ENCODE results near the gene CLEC1A.

The CLEC1A gene

GRCh38 chr12:10095971-10096370 lies 2.8 kb downstream of the CLEC1A start:
- TF ChIP-seq EP300 (IDR thresholded peaks at IDR 0.05; ENCODE audit: borderline replicate concordance): no peak
- no peak for TF ChIP-seq EGR1 (IDR thresholded peaks at IDR 0.05)
- TF ChIP-seq TEAD4 (IDR thresholded peaks at IDR 0.05): no peak
- no peak for TF ChIP-seq CREB1 (IDR thresholded peaks at IDR 0.05; ENCODE audit: low read depth)
- TF ChIP-seq REST (IDR thresholded peaks at IDR 0.05; ENCODE audit: low read depth): no peak
- no peak for TF ChIP-seq CEBPB (IDR thresholded peaks at IDR 0.05)
- no peak for TF ChIP-seq FOXM1 (IDR thresholded peaks at IDR 0.05; ENCODE audit: borderline replicate concordance, low read depth)

- TF ChIP-seq NFIC (IDR thresholded peaks at IDR 0.05): no peak
- no peak for TF ChIP-seq ZBTB7A (IDR thresholded peaks at IDR 0.05; ENCODE audit: low read depth)
- TF ChIP-seq FOXM1 (IDR thresholded peaks at IDR 0.05; ENCODE audit: borderline replicate concordance, low read depth): no peak
- no peak for TF ChIP-seq TEAD4 (IDR thresholded peaks at IDR 0.05)
- TF ChIP-seq EP300 (IDR thresholded peaks at IDR 0.05; ENCODE audit: borderline replicate concordance): no peak
- TF ChIP-seq CEBPB (IDR thresholded peaks at IDR 0.05): no peak
- no peak for TF ChIP-seq TCF12 (IDR thresholded peaks at IDR 0.05; ENCODE audit: low read depth)
- TF ChIP-seq EGR1 (IDR thresholded peaks at IDR 0.05): no peak
- TF ChIP-seq RAD21 (IDR thresholded peaks at IDR 0.05; ENCODE audit: low read depth): no peak
- no peak for TF ChIP-seq TAF1 (IDR thresholded peaks at IDR 0.05; ENCODE audit: low read depth)
- TF ChIP-seq, protein P1, sequence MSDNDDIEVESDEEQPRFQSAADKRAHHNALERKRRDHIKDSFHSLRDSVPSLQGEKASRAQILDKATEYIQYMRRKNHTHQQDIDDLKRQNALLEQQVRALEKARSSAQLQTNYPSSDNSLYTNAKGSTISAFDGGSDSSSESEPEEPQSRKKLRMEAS (IDR thresholded peaks at IDR 0.05): no peak
- no peak for TF ChIP-seq YY1 (IDR thresholded peaks at IDR 0.05; ENCODE audit: low read depth)
- TF ChIP-seq REST (IDR thresholded peaks at IDR 0.05; ENCODE audit: low read depth): no peak
- TF ChIP-seq CREB1 (IDR thresholded peaks at IDR 0.05; ENCODE audit: low read depth): no peak
- TF ChIP-seq USF1 (IDR thresholded peaks at IDR 0.05): no peak
These were observed 4.0 kb downstream of the CLEC1A start for GRCh38 chr12:10094646-10095395.

- TF ChIP-seq RAD21 (IDR thresholded peaks at IDR 0.05; ENCODE audit: low read depth): no peak
- TF ChIP-seq CREB1 (IDR thresholded peaks at IDR 0.05; ENCODE audit: low read depth): no peak
- no peak for TF ChIP-seq NFIC (IDR thresholded peaks at IDR 0.05)
- TF ChIP-seq TAF1 (IDR thresholded peaks at IDR 0.05; ENCODE audit: low read depth): no peak
- no peak for TF ChIP-seq REST (IDR thresholded peaks at IDR 0.05; ENCODE audit: low read depth)
- TF ChIP-seq EP300 (IDR thresholded peaks at IDR 0.05; ENCODE audit: borderline replicate concordance): no peak
- TF ChIP-seq FOXM1 (IDR thresholded peaks at IDR 0.05; ENCODE audit: borderline replicate concordance, low read depth): no peak
- no peak for TF ChIP-seq TCF12 (IDR thresholded peaks at IDR 0.05; ENCODE audit: low read depth)
- no peak for TF ChIP-seq CEBPB (IDR thresholded peaks at IDR 0.05)
- TF ChIP-seq, protein P1 (IDR thresholded peaks at IDR 0.05): no peak
- no peak for TF ChIP-seq ZBTB7A (IDR thresholded peaks at IDR 0.05; ENCODE audit: low read depth)
- TF ChIP-seq USF1 (IDR thresholded peaks at IDR 0.05): no peak
- no peak for TF ChIP-seq TEAD4 (IDR thresholded peaks at IDR 0.05)
- TF ChIP-seq YY1 (IDR thresholded peaks at IDR 0.05; ENCODE audit: low read depth): no peak
- no peak for TF ChIP-seq EGR1 (IDR thresholded peaks at IDR 0.05)
These were observed 9.6 kb downstream of the CLEC1A start for GRCh38 chr12:10088955-10089900.
